ENCODE data around the gene LRRC4C.

LRRC4C gene

GRCh38 chr11:40885250-40885954 lies 574.0 kb downstream of the LRRC4C start:
- Histone ChIP-seq H3K4me3 (ENCODE audit: low read depth, low read length, poor library complexity, severe bottlenecking) (no peak overlapping the region), H3K27ac (ENCODE audit: low read depth, low read length, poor library complexity, severe bottlenecking) (no peak overlapping the region), H3K9me2 (ENCODE audit: low read depth, low read length) (no peaks in the 10 kb centered on the region), H3K36me3 (ENCODE audit: insufficient read depth, low read length) (no peaks in the 10 kb centered on the region), H3K27me3 (ENCODE audit: insufficient read depth, low read length) (no peaks in the 10 kb centered on the region), H2AFZ (ENCODE audit: low read length) (no peak overlapping the region), H3F3A (ENCODE audit: insufficient read depth, low read length) (no peaks in the 10 kb centered on the region), H3K9me3 (ENCODE audit: low read length) (no peaks in the 10 kb centered on the region), H3K4me2 (ENCODE audit: low read length) (no peak overlapping the region), H3K79me2 (ENCODE audit: insufficient read depth, low read length) (no peaks in the 10 kb centered on the region), H3K9ac (ENCODE audit: low read length) (no peak overlapping the region), H4K20me1 (ENCODE audit: insufficient read depth, low read length) (no peaks in the 10 kb centered on the region), H3K4me1 (ENCODE audit: insufficient read depth, low read length, severe bottlenecking) (no peaks in the 10 kb centered on the region)
- TF ChIP-seq EZH2 (IDR thresholded peaks at IDR 0.05; ENCODE audit: borderline replicate concordance, low read length) (no peak), CTCF (IDR thresholded peaks at IDR 0.05; ENCODE audit: low read length) (no peak)

GRCh38 chr11:40882301-40882700 lies 577.2 kb downstream of the LRRC4C start:
- H3K4me3 ChIP-seq (ENCODE audit: low read depth, low read length, poor library complexity, severe bottlenecking), result no peak overlapping the region
- no peak overlapping the region for H2AFZ ChIP-seq (ENCODE audit: low read length)
- H3K4me2 ChIP-seq (ENCODE audit: low read length), result no peak overlapping the region
- no peaks in the 10 kb centered on the region for H3K4me1 ChIP-seq (ENCODE audit: insufficient read depth, low read length, severe bottlenecking)
- no peaks in the 10 kb centered on the region for H4K20me1 ChIP-seq (ENCODE audit: insufficient read depth, low read length)
- H3K27ac ChIP-seq (ENCODE audit: low read depth, low read length, poor library complexity, severe bottlenecking), result no peak overlapping the region
- H3K79me2 ChIP-seq (ENCODE audit: insufficient read depth, low read length), result no peaks in the 10 kb centered on the region
- no peaks in the 10 kb centered on the region for H3K36me3 ChIP-seq (ENCODE audit: insufficient read depth, low read length)
- H3F3A ChIP-seq (ENCODE audit: insufficient read depth, low read length), result no peaks in the 10 kb centered on the region
- TF ChIP-seq CTCF (IDR thresholded peaks at IDR 0.05; ENCODE audit: low read length) (no peak), EZH2 (IDR thresholded peaks at IDR 0.05; ENCODE audit: borderline replicate concordance, low read length) (no peak)
- no peaks in the 10 kb centered on the region for H3K9me3 ChIP-seq (ENCODE audit: low read length)
- no peaks in the 10 kb centered on the region for H3K9me2 ChIP-seq (ENCODE audit: low read depth, low read length)
- no peak overlapping the region for H3K9ac ChIP-seq (ENCODE audit: low read length)
- H3K27me3 ChIP-seq (ENCODE audit: insufficient read depth, low read length), result no peaks in the 10 kb centered on the region

- no peak overlapping the region for H3K4me2 ChIP-seq (ENCODE audit: low read length)
- H2AFZ ChIP-seq (ENCODE audit: low read length), result no peak overlapping the region
- no peak overlapping the region for H3K9ac ChIP-seq (ENCODE audit: low read length)
- H3K79me2 ChIP-seq (ENCODE audit: insufficient read depth, low read length), result no peaks in the 10 kb centered on the region
- H3K4me1 ChIP-seq (ENCODE audit: insufficient read depth, low read length, severe bottlenecking), result no peaks in the 10 kb centered on the region
- TF ChIP-seq CTCF (IDR thresholded peaks at IDR 0.05; ENCODE audit: low read length), result no peak
- TF ChIP-seq EZH2 (IDR thresholded peaks at IDR 0.05; ENCODE audit: borderline replicate concordance, low read length), result no peak
- H3K27me3 ChIP-seq (ENCODE audit: insufficient read depth, low read length), result no peaks in the 10 kb centered on the region
- no peak overlapping the region for H3K27ac ChIP-seq (ENCODE audit: low read depth, low read length, poor library complexity, severe bottlenecking)
- no peaks in the 10 kb centered on the region for H4K20me1 ChIP-seq (ENCODE audit: insufficient read depth, low read length)
- H3K9me2 ChIP-seq (ENCODE audit: low read depth, low read length), result no peaks in the 10 kb centered on the region
- H3K9me3 ChIP-seq (ENCODE audit: low read length), result no peaks in the 10 kb centered on the region
- no peaks in the 10 kb centered on the region for H3K36me3 ChIP-seq (ENCODE audit: insufficient read depth, low read length)
- no peaks in the 10 kb centered on the region for H3F3A ChIP-seq (ENCODE audit: insufficient read depth, low read length)
- H3K4me3 ChIP-seq (ENCODE audit: low read depth, low read length, poor library complexity, severe bottlenecking), result no peak overlapping the region
Measured at GRCh38 chr11:40879911-40880310, 579.5 kb downstream of the LRRC4C start.

Data from OCI-LY1 (cell line).